ENCODE measurements around the gene ASCC2. TPM values are rescaled to one million over a fixed set of nuclear protein-coding genes. Genes with fewer than 3 reads are reported as not detected.
A peak's percentile ranks its signal among the peaks of the same experiment; 100 is the strongest.

Gene ASCC2
- 10 to 100 TPM; 31.2 to 41.4 (median 40.2) TPM for total RNA-seq
- polyA plus RNA-seq = 29.2 TPM
- long read RNA-seq, donor 1, transcript ASCC2-202 (21 exons, 2,823 nt) = minor isoform, 12 of 149 reads
- long read RNA-seq, donor 1, transcript ASCC2-201 (20 exons, 2,793 nt) = major isoform, 60 of 149 reads
- long read RNA-seq, donor 1, partial matches to known transcripts = 30 of 149 reads
- long read RNA-seq, donor 1, other reads (novel, unspliced or antisense) = 47 of 149 reads
- long read RNA-seq, donor 2, transcript ASCC2-201 (20 exons, 2,793 nt) = major isoform, 22 of 66 reads
- long read RNA-seq, donor 2, transcript ASCC2-202 (21 exons, 2,823 nt) = minor isoform, 6 of 66 reads
- long read RNA-seq, donor 2, partial matches to known transcripts = 11 of 66 reads
- long read RNA-seq, donor 2, other reads (novel, unspliced or antisense) = 26 of 66 reads
- long read RNA-seq, donor 3, transcript ASCC2-202 (21 exons, 2,823 nt) = minor isoform, 36 of 380 reads
- long read RNA-seq, donor 3, transcript ASCC2-201 (20 exons, 2,793 nt) = major isoform, 82 of 380 reads
- long read RNA-seq, donor 3, partial matches to known transcripts = 99 of 380 reads
- long read RNA-seq, donor 3, other reads (novel, unspliced or antisense) = 163 of 380 reads
- long read RNA-seq, donor 4, transcript ASCC2-201 (20 exons, 2,793 nt) = major isoform, 30 of 68 reads
- long read RNA-seq, donor 4, transcript ASCC2-202 (21 exons, 2,823 nt) = minor isoform, 6 of 68 reads
- long read RNA-seq, donor 4, partial matches to known transcripts = 15 of 68 reads
- long read RNA-seq, donor 4, other reads (novel, unspliced or antisense) = 17 of 68 reads

DNA sequence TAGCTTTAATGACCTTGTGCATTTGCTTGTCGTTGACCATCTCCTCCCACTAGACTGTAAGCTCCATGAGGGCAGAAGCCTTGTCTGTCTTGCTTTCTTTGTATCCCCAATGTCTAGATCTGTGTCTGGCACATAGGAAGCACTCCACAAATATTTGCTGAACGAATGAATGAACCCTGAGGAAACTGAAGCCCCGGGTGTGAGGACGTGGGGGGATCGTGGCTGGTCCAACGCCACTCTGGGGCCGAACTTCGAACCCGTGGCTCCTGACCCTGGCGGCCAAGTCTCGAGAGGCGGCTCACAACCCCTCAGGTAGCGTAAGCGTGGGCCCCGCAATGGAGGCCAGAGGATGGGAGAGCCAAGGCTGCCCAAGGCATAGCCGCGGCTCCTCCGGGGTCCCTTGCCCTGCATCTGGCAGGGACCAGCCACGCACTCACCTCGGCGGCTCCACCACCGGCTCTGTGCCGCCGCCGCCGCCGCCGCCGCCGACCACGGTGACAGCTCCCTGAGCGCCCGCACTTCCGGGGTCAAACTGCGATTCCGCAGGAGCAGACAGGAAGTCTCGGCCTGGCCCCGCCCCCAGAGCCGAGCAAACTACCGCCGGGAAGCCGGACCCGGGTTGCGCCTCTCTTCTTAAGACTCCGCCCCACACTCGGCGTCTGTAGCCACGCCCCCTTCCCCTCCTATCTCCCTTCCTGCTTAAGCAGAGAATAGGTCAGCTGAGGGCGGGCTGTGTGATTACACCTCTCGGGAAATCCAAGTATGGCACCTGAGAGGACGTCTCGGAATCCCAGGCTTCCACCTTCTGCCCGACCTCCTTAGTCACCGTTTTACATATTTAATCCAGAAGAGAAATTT, at the start of gene ASCC2:
TSS of gene ASCC2 (minus strand) at position 534 of the 858 bp plus-strand sequence. CDS start 5,949 bp downstream, outside the sequence.
- Histone ChIP-seq H3K4me3 (ENCODE audit: low read length) (peak within 1 kb of the TSS; percentile 77), H3K9me3 (ENCODE audit: control insufficient read depth, low read length) (no peaks in the 10 kb centered on the region), H3K27ac (ENCODE audit: low read length) (peak within 1 kb of the TSS; percentile 61), H3K27me3 (ENCODE audit: control insufficient read depth, insufficient read depth) (no peaks in the 10 kb centered on the region), H3K4me1 (ENCODE audit: control insufficient read depth, insufficient read depth, low read length) (peaks cover 6% of the 10 kb centered on the region)
- ATAC-seq (peak; percentile 99), DNase-seq (peak; percentile 100)
- WGBS = under 1% methylated on average over 54 of the region's 54 CpGs
- intact Hi-C loops (cut with DNase I) = no loop called here

GRCh38 chr22:29887358-29887757, 49.3 kb upstream of the ASCC2 start:
- no peak overlapping the region for H3K27ac ChIP-seq (ENCODE audit: low read length)
- peaks cover 3% of the 10 kb centered on the region for H3K4me1 ChIP-seq (ENCODE audit: control insufficient read depth, insufficient read depth, low read length)
- H3K27me3 ChIP-seq (ENCODE audit: control insufficient read depth, insufficient read depth) = no peaks in the 10 kb centered on the region
- ATAC-seq (no peak), DNase-seq (no peak)
- 44% methylated on average over 2 of the region's 2 CpGs for WGBS
- intact Hi-C loops (cut with DNase I) = loop anchor here in 1 of 4 donors (10.0 kb wide), 1 partner anchor 107 kb away; no protein-coding TSS in a partner anchor
- no peak overlapping the region for H3K4me3 ChIP-seq (ENCODE audit: low read length)
- H3K9me3 ChIP-seq (ENCODE audit: control insufficient read depth, low read length) = no peaks in the 10 kb centered on the region

DNA sequence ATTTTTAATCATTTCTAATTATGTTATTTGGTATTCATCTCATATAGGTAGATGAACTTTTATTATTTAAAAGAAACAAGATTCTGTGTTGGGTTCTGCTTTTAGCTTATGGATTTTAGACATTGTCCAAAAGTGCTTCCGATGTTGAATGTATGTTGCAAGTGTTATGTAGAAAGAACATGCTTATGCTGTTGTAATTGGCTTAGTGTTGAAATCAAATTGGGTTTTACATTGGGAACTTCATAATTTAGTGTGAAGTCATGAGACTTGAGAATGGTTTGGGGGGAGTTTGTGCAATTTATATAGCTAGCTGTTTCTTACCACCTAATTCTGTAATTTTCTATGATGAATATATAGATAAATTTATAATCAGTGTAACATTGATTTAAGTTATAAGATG, 48.5 kb upstream of the ASCC2 start:
- Histone ChIP-seq H3K27me3 (ENCODE audit: control insufficient read depth, insufficient read depth) (no peaks in the 10 kb centered on the region), H3K4me1 (ENCODE audit: control insufficient read depth, insufficient read depth, low read length) (peaks cover 3% of the 10 kb centered on the region), H3K27ac (ENCODE audit: low read length) (no peak overlapping the region), H3K9me3 (ENCODE audit: control insufficient read depth, low read length) (no peaks in the 10 kb centered on the region), H3K4me3 (ENCODE audit: low read length) (no peak overlapping the region)
- no peak for DNase-seq
- intact Hi-C loops (cut with DNase I) = loop anchor here in 1 of 4 donors (10.0 kb wide), 1 partner anchor 108 kb away; no protein-coding TSS in a partner anchor
- ATAC-seq = no peak
- WGBS = 94% methylated on average over 1 of the region's 1 CpG

DNA sequence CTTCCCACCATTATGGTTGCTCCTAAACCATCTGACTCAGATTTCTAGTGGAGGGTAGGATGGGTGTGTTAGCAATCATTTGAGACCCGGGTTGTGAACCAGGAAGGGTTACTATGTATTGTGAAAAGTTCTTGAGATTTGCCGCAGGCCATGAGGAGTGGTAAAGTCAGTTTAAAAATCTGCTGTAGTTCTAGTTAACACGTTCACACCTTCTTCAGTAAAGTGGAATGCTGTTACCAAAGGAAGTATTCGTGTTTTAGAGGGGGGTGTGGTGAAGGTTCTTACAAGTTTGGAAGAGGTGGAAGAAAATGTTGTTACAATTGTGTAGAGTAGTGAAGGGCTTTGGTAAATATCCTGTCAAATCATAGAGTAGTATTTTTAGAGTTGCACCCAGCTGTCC, 47.5 kb upstream of the ASCC2 start:
- Histone ChIP-seq H3K27ac (ENCODE audit: low read length) (no peak overlapping the region), H3K27me3 (ENCODE audit: control insufficient read depth, insufficient read depth) (no peaks in the 10 kb centered on the region), H3K4me1 (ENCODE audit: control insufficient read depth, insufficient read depth, low read length) (peaks cover 2% of the 10 kb centered on the region), H3K9me3 (ENCODE audit: control insufficient read depth, low read length) (no peaks in the 10 kb centered on the region), H3K4me3 (ENCODE audit: low read length) (no peak overlapping the region)
- DNase-seq (no peak), ATAC-seq (no peak)
- intact Hi-C loops (cut with DNase I) = loop anchor here in 1 of 4 donors (10.0 kb wide), 1 partner anchor 109 kb away; no protein-coding TSS in a partner anchor
- 43% methylated on average over 4 of the region's 4 CpGs for WGBS

DNA sequence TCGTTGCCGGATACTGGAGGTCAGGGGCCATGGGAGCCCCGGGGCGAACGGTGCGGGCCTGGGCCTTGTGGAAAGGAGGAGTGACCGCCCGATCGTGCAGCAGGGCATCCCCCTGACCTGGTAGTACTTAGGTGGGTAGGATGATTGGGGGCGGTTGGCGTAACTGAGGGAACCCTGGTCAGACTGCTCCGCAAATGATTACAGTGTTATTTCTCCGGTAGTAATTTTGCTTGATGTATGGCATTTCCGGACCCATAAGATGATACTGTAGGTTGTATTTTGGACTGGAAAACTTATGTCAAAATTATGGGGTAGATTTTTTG, 45.7 kb upstream of the ASCC2 start:
- no peaks in the 10 kb centered on the region for H3K9me3 ChIP-seq (ENCODE audit: control insufficient read depth, low read length)
- peak overlapping the region; percentile 93 for H3K4me3 ChIP-seq (ENCODE audit: low read length)
- DNase-seq = no peak
- H3K27ac ChIP-seq (ENCODE audit: low read length) = peak overlapping the region; percentile 94
- no peaks in the 10 kb centered on the region for H3K4me1 ChIP-seq (ENCODE audit: control insufficient read depth, insufficient read depth, low read length)
- intact Hi-C loops (cut with DNase I) = loop anchor here in 1 of 4 donors (10.0 kb wide), 1 partner anchor 111 kb away; no protein-coding TSS in a partner anchor
- WGBS = under 1% methylated on average over 14 of the region's 14 CpGs
- no peak for ATAC-seq
- no peaks in the 10 kb centered on the region for H3K27me3 ChIP-seq (ENCODE audit: control insufficient read depth, insufficient read depth)

DNA sequence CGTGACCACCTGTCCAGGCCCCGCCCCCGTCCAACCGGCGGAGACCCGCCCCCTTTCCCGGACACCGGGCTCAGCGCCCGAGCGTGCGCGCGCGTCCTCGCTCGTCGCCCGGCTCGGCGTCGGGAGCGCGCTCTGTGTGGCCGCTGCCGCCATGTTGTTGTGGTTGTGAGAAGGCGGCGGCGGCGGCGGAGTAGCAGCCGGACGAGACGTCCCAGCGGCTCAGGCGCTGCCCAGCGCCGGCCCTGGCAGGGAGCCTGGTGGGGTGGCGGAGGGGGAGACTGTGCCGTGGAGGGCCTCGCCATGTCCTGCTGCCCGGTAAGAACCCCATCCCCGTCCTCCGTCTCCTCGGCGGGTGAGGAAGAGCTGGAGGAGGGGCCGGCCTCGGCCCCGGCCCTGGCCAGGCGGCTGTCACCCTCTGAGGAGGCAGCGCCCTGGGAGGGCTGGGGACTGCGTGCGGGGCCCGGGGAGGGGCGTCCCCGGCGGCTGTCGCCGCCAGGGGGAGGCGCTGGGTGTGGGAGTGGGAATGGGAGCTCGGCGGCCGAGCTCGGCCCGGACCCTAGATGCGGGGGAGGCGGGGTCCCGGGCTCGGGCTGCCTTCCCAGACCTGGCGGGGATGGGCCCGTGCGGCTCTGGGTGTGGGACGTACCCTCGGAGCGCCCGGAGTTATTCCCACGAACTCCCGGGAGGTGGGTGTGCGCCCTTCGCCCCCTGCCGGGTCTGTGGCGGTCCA, 45.1 kb upstream of the ASCC2 start, which contains the start of gene MTMR3:
TSS of gene MTMR3 (plus strand) at position 130 of the 730 bp plus-strand sequence. CDS start 87,886 bp downstream, outside the sequence.
- Histone ChIP-seq H3K4me3 (ENCODE audit: low read length) (peak within 1 kb of the TSS; percentile 93), H3K27ac (ENCODE audit: low read length) (peak within 1 kb of the TSS; percentile 94), H3K9me3 (ENCODE audit: control insufficient read depth, low read length) (no peaks in the 10 kb centered on the region), H3K4me1 (ENCODE audit: control insufficient read depth, insufficient read depth, low read length) (no peaks in the 10 kb centered on the region), H3K27me3 (ENCODE audit: control insufficient read depth, insufficient read depth) (no peaks in the 10 kb centered on the region)
- ATAC-seq (peak; percentile 94 to 96), DNase-seq (peak; percentile 95 to 98 (median 98))
- WGBS = under 1% methylated on average over 82 of the region's 82 CpGs
- intact Hi-C loops (cut with DNase I) = loop anchor here in 1 of 4 donors (10.0 kb wide), 1 partner anchor 112 kb away; no protein-coding TSS in a partner anchor

DNA sequence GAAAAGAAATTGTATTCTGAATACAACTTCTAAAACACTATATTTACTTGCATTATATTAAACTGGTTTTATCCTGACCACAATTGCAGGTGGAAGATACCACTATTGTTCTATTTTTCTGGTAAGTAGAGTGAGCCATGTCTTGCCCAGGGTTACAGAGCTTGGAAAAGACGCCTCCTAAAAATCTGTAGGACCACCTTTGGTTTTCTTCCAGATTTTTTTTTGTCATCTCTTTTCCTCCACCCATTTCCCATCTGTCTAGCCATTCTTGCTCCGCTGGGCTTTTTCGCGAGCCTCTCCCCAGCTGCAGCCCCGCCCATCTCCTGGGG, 44.6 kb upstream of the ASCC2 start:
- Histone ChIP-seq H3K27ac (ENCODE audit: low read length) (no peak overlapping the region), H3K4me3 (ENCODE audit: low read length) (no peak overlapping the region), H3K4me1 (ENCODE audit: control insufficient read depth, insufficient read depth, low read length) (no peaks in the 10 kb centered on the region), H3K27me3 (ENCODE audit: control insufficient read depth, insufficient read depth) (no peaks in the 10 kb centered on the region), H3K9me3 (ENCODE audit: control insufficient read depth, low read length) (no peaks in the 10 kb centered on the region)
- DNase-seq (no peak), ATAC-seq (no peak)
- 1% methylated on average over 5 of the region's 5 CpGs for WGBS
- intact Hi-C loops (cut with DNase I) = loop anchor here in 1 of 4 donors (10.0 kb wide), 1 partner anchor 112 kb away; no protein-coding TSS in a partner anchor

- 93% methylated on average over 5 of the region's 5 CpGs for WGBS
These were observed 41.7 kb upstream of the ASCC2 start for GRCh38 chr22:29879753-29880152.

GRCh38 chr22:29877620-29878019, 39.5 kb upstream of the ASCC2 start:
- intact Hi-C loops (cut with DNase I) = no loop called here
- DNase-seq (no peak), ATAC-seq (no peak)
- Histone ChIP-seq H3K27me3 (ENCODE audit: control insufficient read depth, insufficient read depth) (no peaks in the 10 kb centered on the region), H3K4me3 (ENCODE audit: low read length) (no peak overlapping the region), H3K27ac (ENCODE audit: low read length) (no peak overlapping the region), H3K9me3 (ENCODE audit: control insufficient read depth, low read length) (no peaks in the 10 kb centered on the region), H3K4me1 (ENCODE audit: control insufficient read depth, insufficient read depth, low read length) (peaks cover 2% of the 10 kb centered on the region)
- WGBS = 73% methylated on average over 2 of the region's 2 CpGs

More at GRCh38 chr22:29879753-29880152, 41.7 kb upstream of the ASCC2 start:
- Histone ChIP-seq H3K9me3 (ENCODE audit: control insufficient read depth, low read length) (no peaks in the 10 kb centered on the region), H3K4me3 (ENCODE audit: low read length) (no peak overlapping the region), H3K4me1 (ENCODE audit: control insufficient read depth, insufficient read depth, low read length) (no peaks in the 10 kb centered on the region), H3K27ac (ENCODE audit: low read length) (no peak overlapping the region), H3K27me3 (ENCODE audit: control insufficient read depth, insufficient read depth) (no peaks in the 10 kb centered on the region)
- intact Hi-C loops (cut with DNase I) = loop anchor here in 1 of 4 donors (10.0 kb wide), 1 partner anchor 115 kb away; no protein-coding TSS in a partner anchor
- ATAC-seq = no peak
- DNase-seq = no peak

GRCh38 chr22:29873943-29874342, 35.9 kb upstream of the ASCC2 start:
- intact Hi-C loops (cut with DNase I) = no loop called here
- DNase-seq = no peak
- H3K27me3 ChIP-seq (ENCODE audit: control insufficient read depth, insufficient read depth) = no peaks in the 10 kb centered on the region
- H3K4me1 ChIP-seq (ENCODE audit: control insufficient read depth, insufficient read depth, low read length) = peaks cover 7% of the 10 kb centered on the region
- ATAC-seq = no peak
- no peak overlapping the region for H3K4me3 ChIP-seq (ENCODE audit: low read length)
- H3K27ac ChIP-seq (ENCODE audit: low read length) = no peak overlapping the region
- no peaks in the 10 kb centered on the region for H3K9me3 ChIP-seq (ENCODE audit: control insufficient read depth, low read length)
- WGBS = 89% methylated on average over 2 of the region's 2 CpGs

All from right cardiac atrium (tissue), 5 donors.